Measurements from ENCODE around the gene CEP192.

DNA sequence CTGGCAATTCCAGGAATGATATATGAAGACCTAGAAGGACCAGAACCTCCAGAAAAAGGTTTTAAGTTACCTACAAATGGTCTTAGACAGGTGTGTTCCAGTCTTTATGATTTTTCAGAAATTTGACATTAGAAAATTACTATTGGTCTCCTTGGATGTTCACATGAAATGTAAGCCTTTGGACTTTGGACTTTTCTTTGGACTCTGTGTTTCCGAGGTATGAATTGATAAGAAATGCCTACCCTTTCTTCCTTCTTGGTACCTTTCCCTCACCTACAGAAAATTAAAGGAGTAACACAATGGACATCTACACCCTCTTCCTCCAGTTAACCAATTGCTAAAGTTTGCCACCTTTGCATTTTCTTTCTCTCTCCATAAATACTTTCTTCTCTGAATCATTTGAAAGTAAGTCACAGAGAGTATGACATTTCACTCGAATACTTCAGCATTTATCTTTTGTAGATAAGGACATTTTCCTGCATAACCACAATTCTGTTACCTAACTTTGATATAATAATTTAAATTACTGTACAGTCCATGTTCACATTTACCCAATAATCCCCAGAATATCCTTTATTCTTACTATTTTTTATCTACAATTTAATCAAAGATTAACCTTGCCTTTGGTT is 26.2 kb downstream of the CEP192 start:
- TF ChIP-seq CTCF (IDR thresholded peaks at IDR 0.05): no peak
- TF ChIP-seq TAF1 (IDR thresholded peaks at IDR 0.05; ENCODE audit: borderline replicate concordance, low read depth, low read length): no peak
- no peak for TF ChIP-seq FOXM1 (IDR thresholded peaks at IDR 0.05; ENCODE audit: low read depth)
- no peak for TF ChIP-seq ZBTB33 (IDR thresholded peaks at IDR 0.05; ENCODE audit: borderline replicate concordance, low read depth)
- TF ChIP-seq, protein P1, sequence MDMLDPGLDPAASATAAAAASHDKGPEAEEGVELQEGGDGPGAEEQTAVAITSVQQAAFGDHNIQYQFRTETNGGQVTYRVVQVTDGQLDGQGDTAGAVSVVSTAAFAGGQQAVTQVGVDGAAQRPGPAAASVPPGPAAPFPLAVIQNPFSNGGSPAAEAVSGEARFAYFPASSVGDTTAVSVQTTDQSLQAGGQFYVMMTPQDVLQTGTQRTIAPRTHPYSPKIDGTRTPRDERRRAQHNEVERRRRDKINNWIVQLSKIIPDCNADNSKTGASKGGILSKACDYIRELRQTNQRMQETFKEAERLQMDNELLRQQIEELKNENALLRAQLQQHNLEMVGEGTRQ (IDR thresholded peaks at IDR 0.05; ENCODE audit: borderline replicate concordance, low read depth, low read length): no peak
- TF ChIP-seq POLR2AphosphoS5 (IDR thresholded peaks at IDR 0.05; ENCODE audit: low read depth, low read length): no peak
- no peak for TF ChIP-seq CHD2 (IDR thresholded peaks at IDR 0.05; ENCODE audit: low read length, partially characterized antibody)
- TF ChIP-seq ELF1 (IDR thresholded peaks at IDR 0.05): no peak
- TF ChIP-seq JUND (IDR thresholded peaks at IDR 0.05): no peak
- no peak for TF ChIP-seq EZH2phosphoT487 (IDR thresholded peaks at IDR 0.05; ENCODE audit: borderline replicate concordance, low read depth)

All from SK-N-SH (cell line).